HFFc6 (cell line): ENCODE results near the gene PRAMEF25. TPM values are rescaled to one million over a fixed set of nuclear protein-coding genes. Genes with fewer than 3 reads are reported as not detected.
"Not testable (repeated sequence)": the region's sequence is repeated elsewhere in the genome, so short reads cannot be mapped to it uniquely, and the experiment has no call there.

ENCODE experiments used
- DNase-seq: peaks from one replicate; pipeline ENCODE4 v3.0.0-alpha.2; 2018
- H3K27ac Mint-ChIP-seq: 2 replicates; pipeline ENCODE4 v1.8.0; 2020; ENCODE audit warnings: mild to moderate bottlenecking, mixed read lengths
- H3K27me3 Mint-ChIP-seq: 2 replicates; pipeline ENCODE4 v1.8.0; 2021; ENCODE audit warnings: mild to moderate bottlenecking, moderate library complexity, mixed read lengths; ENCODE audit not compliant: insufficient read depth
- H3K36me3 Mint-ChIP-seq: 2 replicates; pipeline ENCODE4 v1.8.0; 2021; ENCODE audit warnings: low read depth, mixed read lengths
- H3K4me1 Mint-ChIP-seq: 2 replicates; pipeline ENCODE4 v1.8.0; 2020; ENCODE audit warnings: low read depth, mixed read lengths
- H3K4me3 Mint-ChIP-seq: 2 replicates; pipeline ENCODE4 v1.8.0; 2020; ENCODE audit warnings: mild to moderate bottlenecking, moderate library complexity, mixed read lengths
- H3K9me3 Mint-ChIP-seq: 2 replicates; pipeline ENCODE4 v1.8.0; 2020; ENCODE audit warnings: mild to moderate bottlenecking, mixed read lengths
- long read RNA-seq: library from polyadenylated mRNA; unstranded; transcript quantifications from one replicate; pipeline ENCODE4 v2.0.0, GENCODE V29; 2019
- total RNA-seq, 6 experiments: library from RNA; stranded (reverse); fragmentation: NEBNext Ultra II Directional; extraction: Animal tissue kit (Norgen Biotek cat#: 25700); gene quantifications; 2 replicates in 1 of 6; 3 replicates in 5 of 6; pipeline ENCODE4 v1.2.3, GENCODE V29; 2021

Gene PRAMEF25
- total RNA-seq, result not detected
- long read RNA-seq, result 0 reads

DNA sequence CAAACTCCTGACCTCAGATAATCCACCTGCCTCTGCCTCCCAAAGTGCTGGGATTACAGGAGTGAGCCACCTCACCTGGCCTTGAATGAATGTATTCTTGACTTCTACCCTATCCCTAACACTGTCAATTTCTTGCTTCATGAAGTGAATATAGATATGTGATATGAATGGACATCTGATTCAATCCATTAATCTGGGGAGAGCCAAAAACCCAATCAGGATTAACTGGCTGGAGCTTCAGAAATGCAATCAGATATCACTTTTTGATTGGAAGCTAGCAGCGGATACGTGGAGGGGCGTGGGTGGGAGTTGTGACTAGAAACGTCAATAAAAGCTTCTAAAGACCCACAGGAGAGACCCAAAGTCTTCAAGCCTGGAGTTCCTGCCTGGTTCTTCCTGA is at the start of gene PRAMEF25:
Gene PRAMEF25, plus strand, starts transcription at position 301 of the 400 bp plus-strand sequence. CDS start 2,920 bp downstream, outside the sequence.
- DNase-seq, H3K9me3 Mint-ChIP-seq, H3K27ac Mint-ChIP-seq, H3K36me3 Mint-ChIP-seq, H3K27me3 Mint-ChIP-seq, H3K4me1 Mint-ChIP-seq, H3K4me3 Mint-ChIP-seq: not testable (repeated sequence)

GRCh38 chr1:13056475-13056874 is 14.1 kb upstream of the PRAMEF25 start, which contains the start of gene PRAMEF27:
Gene PRAMEF27 (minus strand): TSS chr1:13056575. CDS start chr1:13053659, 2,916 bp downstream.
- H3K9me3 Mint-ChIP-seq, DNase-seq, H3K4me1 Mint-ChIP-seq, H3K4me3 Mint-ChIP-seq, H3K27me3 Mint-ChIP-seq, H3K27ac Mint-ChIP-seq, H3K36me3 Mint-ChIP-seq: not testable (repeated sequence)

GRCh38 chr1:13116754-13117153 is 46.2 kb downstream of the PRAMEF25 start, which contains the start of gene HNRNPCL2:
Gene HNRNPCL2 (minus strand): TSS chr1:13116854. CDS start chr1:13116400, 454 bp downstream.
- peaks cover 58% of the 10 kb centered on the region for H3K9me3 Mint-ChIP-seq
- not testable (repeated sequence) for H3K27ac Mint-ChIP-seq, H3K27me3 Mint-ChIP-seq, H3K4me3 Mint-ChIP-seq, DNase-seq, H3K4me1 Mint-ChIP-seq, H3K36me3 Mint-ChIP-seq

Other genes with a start within 250 kb of the PRAMEF25 start
- gene PRAMEF11, start 239.4 kb upstream of the PRAMEF25 start, total RNA-seq, result not detected
- not detected for gene HNRNPCL1, start 222.1 kb upstream of the PRAMEF25 start, total RNA-seq
- not detected for gene PRAMEF2, start 213.7 kb upstream of the PRAMEF25 start, total RNA-seq
- gene PRAMEF4, start 184.6 kb upstream of the PRAMEF25 start, total RNA-seq, result not detected
- not detected for gene PRAMEF10, start 172.5 kb upstream of the PRAMEF25 start, total RNA-seq
- not detected for gene PRAMEF7, start 154.2 kb upstream of the PRAMEF25 start, total RNA-seq
- not detected for gene PRAMEF6, start 123.2 kb upstream of the PRAMEF25 start, total RNA-seq
- gene PRAMEF27, start 14.2 kb upstream of the PRAMEF25 start, total RNA-seq, result not detected
- gene HNRNPCL3, start 10.0 kb upstream of the PRAMEF25 start, total RNA-seq, result not detected
- gene HNRNPCL2, start 46.1 kb downstream of the PRAMEF25 start, total RNA-seq, result not detected
- gene PRAMEF26, start 85.2 kb downstream of the PRAMEF25 start, total RNA-seq, result not detected
- gene HNRNPCL4, start 94.9 kb downstream of the PRAMEF25 start, total RNA-seq, result not detected
- gene PRAMEF9, start 101.1 kb downstream of the PRAMEF25 start, total RNA-seq, result not detected
- gene PRAMEF13, start 130.6 kb downstream of the PRAMEF25 start, total RNA-seq, result not detected
- gene PRAMEF18, start 155.4 kb downstream of the PRAMEF25 start, total RNA-seq, result not detected
- gene PRAMEF5, start 183.4 kb downstream of the PRAMEF25 start, total RNA-seq, result not detected
- gene PRAMEF8, start 214.4 kb downstream of the PRAMEF25 start, total RNA-seq, result not detected
- not detected for gene PRAMEF33, start 232.8 kb downstream of the PRAMEF25 start, total RNA-seq
- not detected for gene PRAMEF15, start 244.8 kb downstream of the PRAMEF25 start, total RNA-seq